Fibroblast of mammary gland (primary cell): ENCODE data around the gene RASA3.
"Not testable (repeated sequence)": the region's sequence is repeated elsewhere in the genome, so short reads cannot be mapped to it uniquely, and the experiment has no call there.

ENCODE experiments used
- DNase-seq: peaks from one replicate; pipeline ENCODE4 v3.0.0-alpha.2; 2010; ENCODE audit warnings: low read depth
- H3K4me3 ChIP-seq: 2 replicates; pipeline ENCODE4 v1.5.1; 2011; ENCODE audit warnings: low read depth, mild to moderate bottlenecking, low read length, moderate library complexity; ENCODE audit not compliant: control insufficient read depth
- CTCF ChIP-seq: conservative IDR thresholded peaks from 2 replicates; pipeline ENCODE4 v1.5.1; 2011; ENCODE audit warnings: low read depth, low read length, inconsistent platforms; ENCODE audit not compliant: control insufficient read depth, insufficient read depth

Gene RASA3

GRCh38 chr13:114121031-114121430, 11.4 kb downstream of the RASA3 start:
- TF ChIP-seq CTCF: no peak
- H3K4me3 ChIP-seq: no peak overlapping the region
- no peak for DNase-seq

DNA sequence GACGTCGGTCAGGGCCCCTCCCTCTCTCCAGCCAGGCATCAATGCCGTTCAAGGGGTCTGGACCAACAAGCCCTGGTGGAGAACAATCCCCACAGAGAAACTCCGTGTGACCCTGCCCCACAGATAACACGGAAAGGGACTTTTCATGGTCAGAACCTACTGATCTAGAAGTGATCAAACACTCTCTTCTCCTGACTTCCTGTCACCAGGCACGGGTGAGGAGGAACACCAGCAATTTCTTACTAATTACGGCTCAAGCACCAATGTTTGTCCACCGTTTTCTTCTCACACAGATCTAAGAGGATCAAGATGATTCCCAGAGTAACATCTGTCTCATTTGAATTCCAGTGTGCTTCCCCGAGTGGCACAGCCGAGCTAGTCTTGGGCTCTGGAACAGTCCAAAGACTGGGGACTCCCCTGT, 11.8 kb downstream of the RASA3 start:
- H3K4me3 ChIP-seq: no peak overlapping the region
- no peak for DNase-seq
- TF ChIP-seq CTCF: no peak

GRCh38 chr13:114119196-114119595, 13.2 kb downstream of the RASA3 start:
- H3K4me3 ChIP-seq: peak overlapping the region; percentile 24

GRCh38 chr13:114118511-114119123, 13.8 kb downstream of the RASA3 start:
- peak overlapping the region; percentile 24 for H3K4me3 ChIP-seq
- no peak for TF ChIP-seq CTCF
- DNase-seq: peak; percentile 48

More at GRCh38 chr13:114119196-114119595, 13.2 kb downstream of the RASA3 start:
- DNase-seq: peak; percentile 84
- no peak for TF ChIP-seq CTCF

- H3K4me3 ChIP-seq: no peak overlapping the region
- DNase-seq: no peak
- TF ChIP-seq CTCF: no peak
Measured at GRCh38 chr13:114118086-114118485, 14.3 kb downstream of the RASA3 start.

DNA sequence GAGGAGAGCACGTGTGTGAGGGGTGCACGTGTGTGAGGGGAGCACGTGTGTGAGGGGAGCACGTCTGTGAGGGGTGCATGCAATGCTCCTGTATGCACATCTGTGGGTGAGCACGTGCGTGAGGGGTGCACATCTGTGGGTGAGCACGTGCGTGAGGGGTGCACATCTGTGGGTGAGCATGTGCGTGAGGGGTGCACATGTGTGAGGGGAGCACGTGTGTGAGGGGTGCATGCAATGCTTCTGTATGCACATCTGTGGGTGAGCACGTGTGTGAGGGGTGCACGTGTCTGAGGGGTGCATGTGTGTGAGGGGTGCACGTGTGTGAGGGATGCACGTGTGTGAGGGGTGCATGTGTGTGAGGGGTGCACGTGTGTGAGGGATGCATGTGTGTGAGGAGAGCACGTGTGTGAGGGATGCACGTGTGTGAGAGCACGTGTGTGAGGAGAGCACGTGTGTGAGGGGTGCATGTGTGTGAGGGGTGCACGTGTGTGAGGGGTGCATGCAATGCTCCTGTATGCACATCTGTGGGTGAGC, 15.0 kb downstream of the RASA3 start:
- not testable (repeated sequence) for DNase-seq, H3K4me3 ChIP-seq

GRCh38 chr13:114116734-114117133, 15.7 kb downstream of the RASA3 start:
- H3K4me3 ChIP-seq: no peak overlapping the region
- TF ChIP-seq CTCF: no peak
- DNase-seq: no peak
